NCI-H1417 (cell line): ENCODE results near the gene ASTN2.

ENCODE experiments used
- DNase-seq, 3 experiments: peaks; one replicate each; lab custom pipeline; 2025; lab: John Stamatoyannopoulos, UW

ASTN2 gene

GRCh38 chr9:116422119-116422979 is 992.5 kb downstream of the ASTN2 start:
- no peak for DNase-seq

DNA sequence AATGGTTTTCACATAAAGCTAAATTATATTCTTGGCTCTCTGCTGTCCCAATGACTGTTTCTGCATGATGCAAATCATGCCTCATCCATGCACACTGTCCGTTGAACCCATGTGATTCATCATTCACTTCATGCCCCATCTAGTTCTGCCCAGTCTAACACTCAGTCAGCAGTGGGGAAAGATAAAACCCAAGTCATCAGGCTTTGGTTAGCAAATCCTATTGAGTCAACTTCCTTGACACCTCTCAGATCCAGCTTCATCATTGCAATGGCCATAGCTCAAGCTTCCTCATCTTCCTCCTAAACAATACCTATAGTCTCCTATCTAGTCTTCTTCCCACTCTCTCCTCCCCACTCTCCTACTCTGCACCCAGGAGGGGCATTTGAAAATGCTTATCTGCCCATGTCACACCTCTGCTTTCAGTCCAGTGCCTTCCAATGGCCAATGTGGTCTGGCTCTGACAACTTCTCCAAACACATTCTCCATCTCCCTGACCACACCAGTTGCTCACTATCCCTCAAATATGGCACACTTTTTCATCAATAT is 993.8 kb downstream of the ASTN2 start:
- DNase-seq = no peak

DNA sequence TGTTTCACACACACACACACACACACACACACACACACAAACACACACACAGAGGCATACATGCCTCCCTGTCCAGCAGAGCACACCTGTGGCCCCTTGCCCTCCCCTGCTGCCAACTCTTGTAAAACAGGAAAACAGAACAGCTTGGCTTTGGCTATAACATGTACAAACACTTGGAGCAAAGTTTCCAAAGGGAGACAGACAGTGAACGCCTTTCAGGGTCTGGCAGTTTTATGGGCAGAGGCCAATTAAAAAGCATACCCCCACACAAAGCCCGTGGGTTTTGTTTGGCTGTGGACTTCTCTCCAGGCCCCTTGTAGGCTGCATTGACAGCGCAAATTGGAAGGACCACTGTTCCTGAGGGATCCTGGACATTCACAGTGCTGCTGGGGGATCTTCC is 995.7 kb downstream of the ASTN2 start:
- DNase-seq = no peak

- DNase-seq = no peak
Observed at GRCh38 chr9:116417464-116417863, 997.4 kb downstream of the ASTN2 start.

DNA sequence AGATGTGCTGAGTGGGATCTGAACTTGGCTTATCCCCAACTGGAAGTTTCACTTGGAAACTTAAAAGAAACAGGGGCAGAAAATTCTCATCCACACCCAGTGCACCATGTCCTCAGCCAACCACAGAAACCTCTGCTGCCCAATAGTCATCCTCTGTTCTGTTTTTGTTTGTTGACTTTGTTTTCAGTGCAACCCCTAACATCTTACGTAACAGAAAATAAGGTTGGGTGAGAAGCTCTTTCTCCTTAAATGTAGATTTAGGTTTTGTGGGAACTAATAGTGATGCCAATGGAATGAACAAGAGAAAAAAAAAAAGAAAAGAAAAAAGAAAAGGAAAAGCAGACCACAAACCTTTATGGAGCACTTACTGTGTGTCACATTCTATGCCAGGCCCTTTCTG is 998.4 kb downstream of the ASTN2 start:
- DNase-seq = no peak

DNA sequence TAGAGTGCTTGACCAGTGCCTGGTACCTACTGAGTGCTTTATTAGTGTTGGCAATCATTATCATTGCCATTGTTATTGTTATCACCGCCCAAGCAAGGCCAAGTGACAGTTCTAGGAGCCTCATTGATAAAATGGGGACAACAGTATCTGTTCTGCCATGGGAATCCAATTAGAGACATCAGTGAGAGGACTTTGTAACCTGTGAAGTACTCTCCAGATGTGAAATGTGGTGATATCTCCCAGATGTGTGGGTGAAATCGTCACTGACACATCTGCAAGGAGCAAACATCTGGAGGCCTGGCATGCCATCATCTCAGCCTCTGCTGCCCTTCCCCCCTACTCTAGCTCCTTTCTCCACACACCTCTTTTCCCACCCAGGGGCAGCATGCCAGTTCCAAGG is 1000.5 kb downstream of the ASTN2 start:
- DNase-seq = no peak

- no peak for DNase-seq
Observed at GRCh38 chr9:116411506-116411905, 1003.4 kb downstream of the ASTN2 start.

- no peak for DNase-seq
Observed at GRCh38 chr9:116409638-116410037, 1005.2 kb downstream of the ASTN2 start.

DNA sequence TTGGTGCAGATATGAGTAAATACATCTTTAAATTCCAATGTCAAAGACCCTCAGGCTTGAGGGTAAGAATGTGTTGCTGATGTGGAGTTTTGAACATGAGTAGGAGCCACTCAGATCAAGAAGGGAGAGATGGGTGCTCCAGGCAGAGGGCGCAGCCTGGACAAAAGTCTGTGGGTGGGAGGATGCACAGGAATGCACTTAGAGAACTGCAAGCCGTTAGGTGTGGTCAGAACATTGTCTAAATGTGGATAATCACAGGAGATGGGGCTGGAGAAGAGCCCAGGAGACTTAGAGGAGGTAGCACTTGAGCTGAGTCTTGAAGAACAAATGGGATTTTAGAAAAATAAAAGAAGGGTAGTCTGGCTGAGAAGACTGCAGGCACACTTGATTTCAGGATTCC is 1005.7 kb downstream of the ASTN2 start:
- no peak for DNase-seq

DNA sequence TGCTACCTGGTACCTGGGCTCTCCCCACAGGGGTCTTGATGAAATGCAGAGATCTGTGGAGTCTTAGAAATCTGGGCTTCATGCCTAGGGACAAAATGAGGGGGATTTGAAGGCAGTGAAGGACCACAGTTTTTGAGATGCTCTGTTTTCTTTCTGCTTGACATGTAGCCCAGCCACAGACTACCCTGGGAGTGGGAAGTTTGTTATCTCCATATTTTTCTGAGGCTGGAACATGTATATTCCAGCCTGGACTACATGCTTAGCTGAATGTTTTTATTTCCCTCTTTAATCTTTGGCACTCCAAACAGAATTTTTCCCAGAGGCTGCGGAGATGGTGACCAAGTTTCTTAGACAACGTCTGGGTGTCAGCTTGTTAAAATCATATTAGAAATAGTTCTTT is 1008.4 kb downstream of the ASTN2 start:
- no peak for DNase-seq

GRCh38 chr9:116405321-116405720 is 1009.5 kb downstream of the ASTN2 start:
- DNase-seq = no peak

GRCh38 chr9:116404228-116404627 is 1010.6 kb downstream of the ASTN2 start:
- DNase-seq = no peak

- no peak for DNase-seq
Observed at GRCh38 chr9:116403171-116403570, 1011.7 kb downstream of the ASTN2 start.

DNA sequence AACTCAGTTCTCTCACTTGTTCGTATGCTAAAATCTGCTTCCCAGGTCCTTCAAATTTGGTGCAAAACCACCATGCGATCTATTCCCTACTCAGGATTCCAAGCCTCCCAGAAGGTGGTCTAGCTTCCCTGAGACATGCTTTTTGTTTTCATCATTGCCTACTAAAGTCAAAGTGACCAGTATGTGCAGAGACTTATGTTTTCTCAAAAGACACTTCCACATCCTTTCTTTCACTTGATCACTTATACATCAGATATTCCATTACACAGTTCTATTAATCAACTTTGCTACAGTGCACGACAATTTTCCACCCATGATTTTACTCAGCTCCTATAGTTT is 1019.2 kb downstream of the ASTN2 start:
- DNase-seq = no peak

DNA sequence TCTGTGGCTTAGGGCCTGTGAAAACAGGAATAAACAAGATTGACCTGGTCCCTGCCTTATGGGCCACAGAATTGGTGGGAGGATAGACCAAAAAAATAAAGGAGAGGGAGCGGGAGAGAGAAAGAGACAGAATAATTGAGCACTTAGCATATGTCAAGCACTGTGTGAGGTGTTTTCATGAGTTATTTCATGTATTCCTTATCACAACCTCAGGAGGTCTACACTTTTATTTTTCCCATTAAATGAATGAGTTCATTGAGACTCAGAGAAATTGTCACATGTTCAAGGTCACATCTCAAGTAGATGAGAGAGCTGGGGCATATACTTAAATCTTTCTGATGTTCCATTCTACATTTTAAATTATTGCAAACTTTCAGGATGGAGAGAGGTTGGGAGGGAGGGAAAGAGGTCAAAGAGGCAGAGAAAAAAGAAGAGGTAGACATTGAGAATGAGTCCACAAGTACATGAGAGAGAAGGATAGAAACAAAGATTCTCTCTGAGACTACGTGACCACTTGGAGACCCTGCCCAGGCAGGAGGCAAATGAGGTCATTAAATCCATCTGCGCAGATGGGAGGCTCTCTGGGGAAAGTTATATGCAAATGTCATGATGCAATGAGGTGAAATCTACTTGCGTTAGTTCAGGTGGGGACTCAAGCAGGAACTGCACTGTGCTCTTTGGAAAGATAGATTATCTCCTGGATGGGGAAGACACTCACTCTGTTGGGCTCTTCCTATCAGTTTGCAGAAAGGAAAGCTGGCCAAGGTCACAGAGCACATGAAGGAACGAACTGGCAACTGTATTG is 1019.8 kb downstream of the ASTN2 start:
- DNase-seq = no peak

- DNase-seq = no peak
Observed at GRCh38 chr9:116394070-116394469, 1020.8 kb downstream of the ASTN2 start.

DNA sequence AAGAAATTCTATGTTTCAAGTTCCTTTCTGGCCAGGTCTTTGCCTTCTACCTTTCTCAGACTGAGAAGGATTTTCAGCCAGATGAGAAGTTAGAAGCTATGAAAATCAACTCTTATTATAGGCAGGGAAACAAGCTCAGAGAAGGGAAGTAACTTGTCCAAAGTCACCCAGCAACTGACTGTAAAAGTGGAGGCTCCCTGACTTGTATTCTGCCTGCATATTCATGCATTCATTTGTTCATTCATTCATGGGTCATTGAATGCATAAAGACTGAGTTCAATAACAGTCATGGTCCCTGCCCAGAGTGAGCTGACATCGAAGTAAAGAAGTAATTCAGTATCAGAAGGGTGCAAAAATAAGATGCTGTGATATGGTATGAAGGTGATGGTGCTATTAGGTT is 1021.7 kb downstream of the ASTN2 start:
- no peak for DNase-seq

DNA sequence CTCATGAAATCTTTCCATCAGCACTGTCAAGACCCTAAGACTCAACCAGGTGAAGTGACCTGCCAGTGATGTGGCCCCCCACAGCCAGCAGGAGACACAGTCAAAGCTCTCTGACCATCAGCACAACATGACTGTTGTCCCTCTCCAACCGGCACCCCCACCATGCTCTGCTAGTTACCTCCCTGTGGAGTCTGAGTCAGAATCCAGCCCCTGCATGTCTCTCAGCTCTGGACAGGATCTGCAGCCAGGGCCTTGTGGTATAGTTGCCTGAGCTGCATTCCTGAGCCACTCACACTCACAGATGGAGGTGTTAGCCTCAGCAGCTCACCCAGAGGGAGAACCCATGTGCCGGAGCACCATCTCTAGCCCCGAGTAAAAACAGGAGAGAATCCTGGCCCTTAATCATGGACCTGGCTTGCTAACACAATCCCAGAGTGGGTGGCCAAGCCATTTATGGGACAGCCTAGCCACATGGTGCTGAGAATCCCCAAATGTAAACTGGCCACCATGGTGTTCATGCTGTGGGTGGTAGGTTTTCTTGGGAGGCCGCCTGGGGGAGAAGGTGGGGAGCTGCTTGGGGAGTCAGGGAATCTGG is 1023.5 kb downstream of the ASTN2 start:
- DNase-seq = no peak

DNA sequence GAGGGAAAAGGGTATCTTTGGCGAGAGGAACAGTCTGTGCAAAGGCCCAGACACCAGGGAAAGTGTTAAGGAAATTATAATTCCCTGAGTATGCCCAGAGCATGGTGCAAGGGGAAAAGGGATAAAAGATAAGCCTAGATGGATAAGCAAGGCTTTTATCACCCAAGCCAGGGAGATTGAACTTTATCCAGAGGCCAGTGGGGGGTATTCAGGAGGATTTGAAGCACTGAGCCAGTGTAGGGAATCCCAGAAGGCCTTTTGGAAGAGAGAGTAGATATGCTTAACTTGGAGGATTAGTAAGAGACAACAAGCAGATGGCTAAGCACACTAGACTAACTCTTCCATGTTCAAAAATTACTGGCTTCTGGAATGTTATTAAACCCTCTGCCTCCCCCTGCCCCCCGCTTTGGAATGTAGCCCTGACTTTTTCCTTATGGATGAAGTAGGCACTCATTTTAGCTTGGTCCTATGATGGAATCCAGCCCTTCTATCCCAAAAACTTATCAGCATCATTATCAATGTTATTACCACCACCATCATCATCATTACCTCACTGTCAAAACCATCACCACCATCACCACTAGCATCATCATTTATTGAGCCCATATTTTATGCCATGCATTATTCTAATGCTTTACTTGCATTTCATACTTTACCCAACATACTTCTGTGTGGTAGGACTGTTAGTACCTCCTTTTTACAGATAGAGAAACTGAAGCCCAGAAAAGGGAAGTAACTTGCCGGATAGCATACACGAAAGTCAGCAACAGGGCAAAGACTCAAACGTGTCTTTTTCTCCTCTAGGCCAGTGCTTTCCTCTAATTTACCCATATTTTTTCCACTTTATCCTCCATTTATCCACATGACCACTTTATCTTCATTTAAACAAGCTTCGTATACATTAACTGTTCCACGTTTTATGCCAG is 1024.3 kb downstream of the ASTN2 start:
- DNase-seq = no peak

- DNase-seq = no peak
Observed at GRCh38 chr9:116389541-116390302, 1025.1 kb downstream of the ASTN2 start.
